ENCODE results near the gene PCYT2. TPM values are rescaled to one million over a fixed set of nuclear protein-coding genes. Genes with fewer than 3 reads are reported as not detected.

Gene PCYT2
- total RNA-seq, 1 experiment from 2014 or later, result 151 TPM

- DNase-seq, result no peak
- no peak for TF ChIP-seq CTCF (IDR thresholded peaks at IDR 0.05; ENCODE audit: insufficient read depth in 1 of 2, low read depth in 1 of 2, low read length in 1 of 2, severe bottlenecking in 1 of 2, unreplicated experiment in 1 of 2)
- Mint-ChIP-seq H3K36me3 (ENCODE audit: insufficient read depth, unreplicated experiment) (peaks cover 17% of the 10 kb centered on the region), H3K27ac (ENCODE audit: unreplicated experiment) (no peak overlapping the region), H3K9me3 (ENCODE audit: unreplicated experiment) (no peaks in the 10 kb centered on the region), H3K4me1 (ENCODE audit: low read depth, unreplicated experiment) (peaks cover 5% of the 10 kb centered on the region), H3K4me3 (ENCODE audit: unreplicated experiment) (no peak overlapping the region), H3K27me3 (ENCODE audit: insufficient read depth, unreplicated experiment) (no peaks in the 10 kb centered on the region)
- ChIA-PET POLR2A (no interaction called here), CTCF (no interaction called here)
- H3K9me3 ChIP-seq, result no peaks in the 10 kb centered on the region
- peaks cover 9% of the 10 kb centered on the region for H3K4me1 ChIP-seq
- no peak overlapping the region for H3K4me3 ChIP-seq (ENCODE audit: low read depth, low read length)
- H3K36me3 ChIP-seq (ENCODE audit: control insufficient read depth, insufficient read depth, low read length), result no peaks in the 10 kb centered on the region
- BruUV-seq (replicated peaks), result no TSS peak
- intact Hi-C loops (cut with micrococcal nuclease; ENCODE audit: unreplicated experiment), result no loop called here
- H3K27me3 ChIP-seq (replicated peaks; ENCODE audit: control insufficient read depth, insufficient read depth, low read length), result no peaks in the 10 kb centered on the region
These were observed 31.0 kb upstream of the PCYT2 start for GRCh38 chr17:81942167-81942553.

- Mint-ChIP-seq H3K9me3 (ENCODE audit: unreplicated experiment) (no peaks in the 10 kb centered on the region), H3K4me1 (ENCODE audit: low read depth, unreplicated experiment) (peaks cover 5% of the 10 kb centered on the region), H3K4me3 (ENCODE audit: unreplicated experiment) (no peak overlapping the region), H3K27ac (ENCODE audit: unreplicated experiment) (no peak overlapping the region), H3K36me3 (ENCODE audit: insufficient read depth, unreplicated experiment) (peaks cover 21% of the 10 kb centered on the region), H3K27me3 (ENCODE audit: insufficient read depth, unreplicated experiment) (no peaks in the 10 kb centered on the region)
- intact Hi-C loops (cut with micrococcal nuclease; ENCODE audit: unreplicated experiment), result no loop called here
- Histone ChIP-seq H3K36me3 (ENCODE audit: control insufficient read depth, insufficient read depth, low read length) (no peaks in the 10 kb centered on the region), H3K4me1 (peaks cover 9% of the 10 kb centered on the region), H3K4me3 (ENCODE audit: low read depth, low read length) (no peak overlapping the region), H3K9me3 (no peaks in the 10 kb centered on the region), H3K27me3 (replicated peaks; ENCODE audit: control insufficient read depth, insufficient read depth, low read length) (no peaks in the 10 kb centered on the region)
- ChIA-PET CTCF (no interaction called here), POLR2A (interaction anchor here (0.6 kb wide), 1 partner anchor 81 kb away, joined by 9 read pairs; the partner anchor contains the start of genes CENPX and LRRC45)
- DNase-seq, result no peak
- BruUV-seq (replicated peaks), result no TSS peak
- TF ChIP-seq CTCF (IDR thresholded peaks at IDR 0.05; ENCODE audit: insufficient read depth in 1 of 2, low read depth in 1 of 2, low read length in 1 of 2, severe bottlenecking in 1 of 2, unreplicated experiment in 1 of 2), result no peak
These were observed 30.4 kb upstream of the PCYT2 start for GRCh38 chr17:81941484-81942166.

GRCh38 chr17:81940538-81941483 is 29.6 kb upstream of the PCYT2 start:
- CTCF ChIA-PET, result no interaction called here
- no TSS peak for BruUV-seq (replicated peaks)

More at GRCh38 chr17:81940538-81941483, 29.6 kb upstream of the PCYT2 start:
- H3K27me3 Mint-ChIP-seq (ENCODE audit: insufficient read depth, unreplicated experiment), result no peaks in the 10 kb centered on the region
- TF ChIP-seq CTCF (IDR thresholded peaks at IDR 0.05; ENCODE audit: insufficient read depth in 1 of 2, low read depth in 1 of 2, low read length in 1 of 2, severe bottlenecking in 1 of 2, unreplicated experiment in 1 of 2), result no peak
- Histone ChIP-seq H3K27me3 (replicated peaks; ENCODE audit: control insufficient read depth, insufficient read depth, low read length) (no peaks in the 10 kb centered on the region), H3K4me1 (peaks cover 9% of the 10 kb centered on the region), H3K9me3 (no peaks in the 10 kb centered on the region), H3K36me3 (ENCODE audit: control insufficient read depth, insufficient read depth, low read length) (no peaks in the 10 kb centered on the region), H3K4me3 (ENCODE audit: low read depth, low read length) (no peak overlapping the region)
- peaks cover 5% of the 10 kb centered on the region for H3K4me1 Mint-ChIP-seq (ENCODE audit: low read depth, unreplicated experiment)
- no peaks in the 10 kb centered on the region for H3K9me3 Mint-ChIP-seq (ENCODE audit: unreplicated experiment)
- H3K36me3 Mint-ChIP-seq (ENCODE audit: insufficient read depth, unreplicated experiment), result peaks cover 29% of the 10 kb centered on the region
- POLR2A ChIA-PET, result interaction anchor here (0.6 kb wide), 2 partner anchors 82 to 544 kb away, joined by 3 to 9 read pairs; partner anchors contain the start of genes CENPX and LRRC45
- no peak for DNase-seq
- H3K4me3 Mint-ChIP-seq (ENCODE audit: unreplicated experiment), result no peak overlapping the region
- intact Hi-C loops (cut with micrococcal nuclease; ENCODE audit: unreplicated experiment), result no loop called here
- peak overlapping the region; percentile 51 for H3K27ac Mint-ChIP-seq (ENCODE audit: unreplicated experiment)

Data from Caco-2 (cell line).